ENCODE data around the gene SFXN2. TPM values are rescaled to one million over a fixed set of nuclear protein-coding genes. Genes with fewer than 3 reads are reported as not detected.
A peak's percentile ranks its signal among the peaks of the same experiment; 100 is the strongest.

SFXN2 gene
- total RNA-seq, 1 donor from 2014 or later = 1.6 TPM

GRCh38 chr10:102678842-102679289 is 35.6 kb upstream of the SFXN2 start:
- peak; percentile 75 for TF ChIP-seq CTCF (IDR thresholded peaks at IDR 0.05; ENCODE audit: borderline replicate concordance)
- H3K9me3 ChIP-seq (replicated peaks) = no peaks in the 10 kb centered on the region
- no peaks in the 10 kb centered on the region for H3K27me3 ChIP-seq (ENCODE audit: low read depth)
- intact Hi-C loops (cut with micrococcal nuclease) = no loop called here
- H3K36me3 ChIP-seq = peaks cover 17% of the 10 kb centered on the region
- peak; percentile 72 for DNase-seq
- peak overlapping the region; percentile 16 for H3K4me3 ChIP-seq
- H3K27ac ChIP-seq (replicated peaks) = peak overlapping the region; percentile 93
- H3K4me1 ChIP-seq = peaks cover 59% of the 10 kb centered on the region

- Histone ChIP-seq H3K36me3 (peaks cover 24% of the 10 kb centered on the region), H3K4me1 (peaks cover 52% of the 10 kb centered on the region), H3K4me3 (no peak overlapping the region), H3K27me3 (ENCODE audit: low read depth) (no peaks in the 10 kb centered on the region), H3K9me3 (replicated peaks) (no peaks in the 10 kb centered on the region), H3K27ac (replicated peaks) (peak overlapping the region; percentile 93)
- intact Hi-C loops (cut with micrococcal nuclease) = no loop called here
- no peak for DNase-seq
- TF ChIP-seq CTCF (IDR thresholded peaks at IDR 0.05; ENCODE audit: borderline replicate concordance) = no peak
Measured at GRCh38 chr10:102679596-102679995, 34.8 kb upstream of the SFXN2 start.

GRCh38 chr10:102681696-102682095 is 32.7 kb upstream of the SFXN2 start:
- H3K27me3 ChIP-seq (ENCODE audit: low read depth) = no peaks in the 10 kb centered on the region
- peaks cover 31% of the 10 kb centered on the region for H3K4me1 ChIP-seq
- no peak overlapping the region for H3K27ac ChIP-seq (replicated peaks)
- H3K4me3 ChIP-seq = no peak overlapping the region
- TF ChIP-seq CTCF (IDR thresholded peaks at IDR 0.05; ENCODE audit: borderline replicate concordance) = no peak
- intact Hi-C loops (cut with micrococcal nuclease) = no loop called here
- no peak for DNase-seq
- H3K36me3 ChIP-seq = peaks cover 37% of the 10 kb centered on the region
- H3K9me3 ChIP-seq (replicated peaks) = no peaks in the 10 kb centered on the region

GRCh38 chr10:102682416-102682815 is 32.0 kb upstream of the SFXN2 start:
- no peaks in the 10 kb centered on the region for H3K27me3 ChIP-seq (ENCODE audit: low read depth)
- no peak for DNase-seq
- no peaks in the 10 kb centered on the region for H3K9me3 ChIP-seq (replicated peaks)
- H3K36me3 ChIP-seq = peaks cover 37% of the 10 kb centered on the region
- intact Hi-C loops (cut with micrococcal nuclease) = no loop called here
- H3K4me1 ChIP-seq = peaks cover 23% of the 10 kb centered on the region
- H3K27ac ChIP-seq (replicated peaks) = no peak overlapping the region
- no peak overlapping the region for H3K4me3 ChIP-seq
- TF ChIP-seq CTCF (IDR thresholded peaks at IDR 0.05; ENCODE audit: borderline replicate concordance) = no peak

- DNase-seq = no peak
- intact Hi-C loops (cut with micrococcal nuclease) = no loop called here
- Histone ChIP-seq H3K9me3 (replicated peaks) (no peaks in the 10 kb centered on the region), H3K4me1 (peaks cover 18% of the 10 kb centered on the region), H3K4me3 (no peak overlapping the region), H3K27me3 (ENCODE audit: low read depth) (no peaks in the 10 kb centered on the region), H3K27ac (replicated peaks) (no peak overlapping the region), H3K36me3 (peaks cover 37% of the 10 kb centered on the region)
- TF ChIP-seq CTCF (IDR thresholded peaks at IDR 0.05; ENCODE audit: borderline replicate concordance) = no peak
Measured at GRCh38 chr10:102682981-102683380, 31.5 kb upstream of the SFXN2 start.

All from left ventricle myocardium inferior (tissue), 1 donor.